Lung microvascular endothelial cell (primary cell): ENCODE results near the gene RABGAP1. TPM values are rescaled to one million over a fixed set of nuclear protein-coding genes. Genes with fewer than 3 reads are reported as not detected.

ENCODE experiments used
- DNase-seq, 2 donors: peaks; one replicate each; pipeline versions ENCODE4 v3.0.0 to v3.0.0-alpha.2; 2010; ENCODE audit warnings: low read depth in 2 of 2
- total RNA-seq: library from RNA; depleted of rRNA; stranded (reverse); fragments of >200 nt; gene quantifications from 2 replicates; pipeline ENCODE4 v1.2.1, GENCODE V29; 2014

Gene RABGAP1
- total RNA-seq, 1 donor from 2014 or later: 35.5 TPM

GRCh38 chr9:123109540-123110279, 168.9 kb downstream of the RABGAP1 start:
- DNase-seq: no peak

DNA sequence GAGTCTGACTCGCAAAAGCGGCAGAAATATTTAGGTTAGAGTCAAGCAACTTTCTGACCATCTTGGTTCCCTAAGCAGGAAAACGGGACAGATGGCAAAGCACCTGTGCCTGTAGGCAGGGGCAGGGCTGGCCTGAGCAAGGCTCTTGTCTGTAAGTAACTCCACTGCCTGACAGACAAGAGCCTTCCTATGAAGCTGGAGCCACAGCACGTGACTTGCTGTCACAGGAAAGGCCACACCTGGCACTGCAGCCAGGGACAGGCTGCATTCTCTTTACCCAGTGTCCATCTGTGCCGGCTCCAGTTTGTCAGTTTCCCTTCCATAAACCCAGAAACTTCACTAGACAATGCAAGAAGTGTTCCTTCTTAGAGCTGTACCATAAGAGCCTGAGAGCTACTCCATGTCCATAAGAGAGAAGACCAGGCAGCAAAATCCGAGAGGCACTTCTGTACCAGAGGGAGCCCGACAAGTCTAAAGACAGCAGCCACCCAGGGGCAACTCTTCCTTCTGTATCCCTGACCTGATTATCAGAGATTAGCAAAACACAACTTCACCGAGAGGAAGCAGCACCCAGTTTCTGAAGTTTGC, 170.7 kb downstream of the RABGAP1 start:
- peak in 1 of 2 donors; percentile 58 for DNase-seq

DNA sequence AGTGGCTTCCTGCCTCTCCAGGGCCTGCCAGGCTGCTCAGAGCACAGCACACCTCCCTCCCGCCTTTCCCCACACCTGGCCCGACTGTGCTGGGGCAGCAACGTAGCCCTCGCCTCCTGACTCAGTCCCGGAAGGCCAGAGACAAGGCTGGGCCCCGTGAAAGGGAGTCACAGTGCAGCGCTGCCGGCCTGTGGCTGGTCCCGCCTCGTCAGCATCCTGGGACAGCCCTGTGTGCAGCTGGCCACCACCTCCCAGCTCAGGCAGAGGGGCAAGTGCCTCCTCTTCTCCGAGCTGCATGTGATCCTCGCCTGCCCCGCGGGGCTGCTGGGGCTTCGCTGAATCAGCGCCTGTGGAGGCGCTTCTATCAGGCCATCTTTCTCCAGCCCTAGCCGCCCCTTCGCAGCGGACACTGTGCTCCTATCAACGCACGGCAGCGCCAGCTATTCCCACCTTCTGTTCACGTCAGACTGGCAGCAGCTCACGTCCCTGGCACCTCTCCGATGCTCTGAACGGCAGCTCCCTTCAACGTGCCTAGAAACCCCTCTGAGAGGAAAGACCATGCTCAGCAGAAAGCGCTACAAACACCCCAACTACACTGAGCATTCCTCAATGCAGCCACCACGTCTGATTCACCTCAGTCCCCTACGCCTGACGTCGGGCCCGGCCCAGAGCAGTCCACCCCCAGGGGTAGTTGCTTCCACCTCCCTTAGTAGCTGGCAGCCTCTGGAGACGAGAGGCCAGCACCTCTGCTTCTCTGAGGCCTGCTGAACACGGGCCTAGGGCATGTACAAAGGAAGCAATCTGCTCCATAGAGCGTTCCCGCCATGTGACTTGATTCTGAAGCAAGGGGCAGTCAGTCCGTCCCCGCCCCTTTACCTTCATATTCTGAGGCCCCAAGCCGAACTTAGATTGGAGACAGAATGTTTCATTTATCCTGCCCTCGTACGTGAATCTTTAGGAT, 171.5 kb downstream of the RABGAP1 start:
- peak in 1 of 2 donors; percentile 21 for DNase-seq

DNA sequence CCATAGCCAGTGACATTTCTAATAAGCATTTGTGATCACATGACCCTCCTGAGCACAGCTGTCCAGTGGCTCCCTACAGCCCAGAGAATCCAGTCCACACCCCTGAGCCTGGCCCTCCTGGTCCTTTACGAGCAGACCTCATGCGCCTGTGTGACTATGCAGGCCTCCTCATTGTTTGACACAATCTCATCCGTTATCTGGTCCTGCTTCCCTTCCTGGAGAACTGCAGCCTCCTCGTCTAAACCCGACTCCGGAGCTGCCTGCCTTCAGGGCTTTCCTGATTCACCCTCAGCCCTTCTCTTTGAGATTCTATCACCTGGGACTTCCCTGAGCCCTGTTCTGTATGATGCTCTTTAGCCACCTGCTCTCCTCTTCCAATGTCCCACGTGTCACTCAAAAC, 172.4 kb downstream of the RABGAP1 start:
- no peak for DNase-seq

- peak in 1 of 2 donors; percentile 43 for DNase-seq
Measured at GRCh38 chr9:123115146-123115913, 174.5 kb downstream of the RABGAP1 start.

DNA sequence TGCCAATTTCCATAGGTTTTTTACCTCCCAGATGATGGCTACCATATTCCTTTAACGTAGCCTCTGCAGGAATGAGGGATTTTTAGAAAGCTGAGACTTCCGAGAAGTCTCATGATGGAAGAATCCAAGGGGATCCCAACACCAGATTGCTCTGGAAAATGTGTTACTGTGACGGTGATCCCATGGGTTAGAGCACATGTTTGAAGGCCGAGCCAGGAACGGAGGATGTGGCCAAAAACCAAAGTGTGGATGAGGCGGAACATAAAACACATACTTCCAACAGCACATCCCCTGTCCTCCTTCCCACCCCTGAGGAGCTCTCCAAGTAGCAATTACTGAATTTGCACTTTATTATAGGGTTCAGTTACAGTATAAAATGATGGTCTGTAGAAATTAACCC, 175.2 kb downstream of the RABGAP1 start:
- no peak for DNase-seq

DNA sequence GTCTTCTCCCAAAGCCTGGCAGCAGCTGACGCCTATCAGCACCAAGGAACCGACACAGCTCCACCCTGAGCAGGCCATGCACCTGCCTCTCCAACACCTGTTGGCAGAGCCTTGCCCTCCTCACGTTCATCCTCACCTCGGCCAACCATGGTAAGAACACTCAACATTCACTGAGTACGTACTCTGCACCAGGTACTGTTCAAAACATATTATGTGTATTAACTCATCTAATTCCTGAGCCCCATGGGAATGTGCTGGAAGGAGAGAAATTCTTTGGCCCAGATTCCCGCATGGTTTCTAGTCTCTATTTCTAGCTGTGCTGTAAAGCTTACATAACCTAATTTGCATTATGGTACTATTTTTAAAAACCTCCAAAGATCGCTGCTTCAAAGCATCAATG, 178.7 kb downstream of the RABGAP1 start:
- DNase-seq: no peak

GRCh38 chr9:123120131-123120530, 179.3 kb downstream of the RABGAP1 start:
- no peak for DNase-seq

DNA sequence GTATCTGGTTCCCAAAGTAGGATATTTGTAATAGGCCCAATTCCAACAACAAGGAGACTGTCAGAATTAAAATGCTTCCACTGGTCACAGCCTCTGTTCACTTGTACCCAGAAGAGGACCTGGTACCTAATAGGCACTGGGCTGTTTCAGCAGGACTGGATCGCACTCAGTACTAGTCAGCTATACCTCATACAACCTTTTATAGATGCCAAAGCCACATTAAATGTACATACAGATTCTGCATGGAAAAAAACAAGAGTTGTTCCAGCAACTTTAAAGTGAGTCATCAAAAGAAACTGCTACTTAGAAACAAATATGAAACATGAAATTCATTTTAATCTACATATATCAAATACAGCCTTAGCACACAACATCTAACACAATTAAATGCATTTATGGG, 180.1 kb downstream of the RABGAP1 start:
- no peak for DNase-seq

DNA sequence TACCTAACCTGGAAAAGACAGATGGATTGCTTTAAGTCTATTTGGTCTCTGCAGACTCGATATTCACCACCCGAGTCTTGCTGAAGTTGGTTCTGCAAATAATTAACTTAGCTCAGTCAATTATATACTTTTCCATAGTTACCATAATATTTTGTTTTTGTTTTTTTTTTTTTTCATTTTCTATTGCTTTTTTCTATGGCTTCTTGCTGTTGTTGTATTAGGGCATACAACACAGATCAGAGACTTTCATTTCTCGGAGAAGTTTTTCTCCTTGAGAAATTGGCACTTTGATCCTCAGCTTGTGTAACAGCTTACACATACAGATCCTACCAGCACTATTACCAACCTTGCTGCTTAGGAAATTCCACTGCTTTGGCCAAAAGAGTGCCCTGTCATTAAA, 180.6 kb downstream of the RABGAP1 start:
- DNase-seq: no peak

DNA sequence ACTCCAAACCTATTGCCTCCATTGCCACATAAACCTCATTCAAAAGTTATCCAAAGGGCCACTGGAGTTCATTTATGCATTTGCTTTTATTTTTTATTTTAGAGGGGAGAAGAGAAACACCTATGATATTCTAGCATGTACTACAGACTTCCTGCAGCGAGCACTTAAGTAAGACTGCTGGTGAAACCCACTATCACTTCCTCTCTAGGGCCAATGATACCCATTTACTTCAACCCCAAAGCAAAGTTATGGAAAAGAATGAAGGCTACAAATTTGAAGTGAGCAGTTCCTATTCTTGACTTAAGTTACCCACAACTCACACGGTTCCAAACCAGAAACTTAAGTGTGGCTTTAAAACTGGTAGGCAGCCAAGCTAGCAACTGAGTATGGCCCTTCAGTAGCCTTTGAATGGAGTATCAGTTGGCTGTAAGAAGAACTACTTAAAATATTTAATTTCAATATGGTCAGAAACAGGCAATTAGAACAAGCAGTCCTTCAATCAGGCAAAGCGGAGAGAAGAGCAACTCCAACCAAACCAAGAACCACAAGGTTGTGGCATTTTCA, 186.8 kb downstream of the RABGAP1 start:
- DNase-seq: no peak

DNA sequence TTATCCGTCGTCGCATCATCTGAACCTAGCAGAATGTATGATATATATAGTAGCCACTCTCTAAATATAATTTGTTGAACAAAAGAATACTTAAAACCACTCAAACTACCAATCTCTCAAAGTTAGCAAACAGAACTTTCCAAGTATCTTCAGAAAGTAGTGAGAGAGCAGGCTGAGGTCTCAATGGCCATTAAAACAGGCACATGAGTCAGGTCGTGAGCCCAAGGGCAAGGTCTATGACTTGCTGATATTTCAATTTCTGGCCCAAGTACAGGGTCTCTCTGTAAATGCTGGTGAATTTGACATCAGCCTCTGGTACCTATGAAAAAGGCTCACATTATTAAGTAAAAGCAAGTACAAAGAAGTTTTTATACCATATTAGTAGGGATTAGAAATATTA, 187.8 kb downstream of the RABGAP1 start:
- DNase-seq: no peak

- no peak for DNase-seq
Measured at GRCh38 chr9:123129423-123129822, 188.6 kb downstream of the RABGAP1 start.

DNA sequence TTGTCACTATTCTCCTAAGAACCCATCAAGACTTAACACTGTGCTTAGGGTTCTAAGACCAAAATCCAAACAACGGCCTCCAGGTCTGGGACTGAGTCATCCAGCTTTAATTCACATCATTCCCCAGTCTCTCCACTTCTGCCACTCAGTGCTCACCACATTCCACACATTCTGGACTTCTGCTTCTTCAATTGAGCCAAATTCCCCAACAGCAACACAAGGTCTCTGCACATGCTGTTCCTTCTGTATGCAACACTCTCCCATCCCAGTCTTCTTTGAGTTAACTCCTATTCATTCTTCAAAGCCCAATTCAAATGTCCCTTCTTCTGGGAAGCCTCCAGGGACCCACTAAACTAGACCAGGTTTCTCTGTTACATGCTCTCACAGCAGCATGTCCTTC, 190.4 kb downstream of the RABGAP1 start:
- DNase-seq: peak in 1 of 2 donors; percentile 17

DNA sequence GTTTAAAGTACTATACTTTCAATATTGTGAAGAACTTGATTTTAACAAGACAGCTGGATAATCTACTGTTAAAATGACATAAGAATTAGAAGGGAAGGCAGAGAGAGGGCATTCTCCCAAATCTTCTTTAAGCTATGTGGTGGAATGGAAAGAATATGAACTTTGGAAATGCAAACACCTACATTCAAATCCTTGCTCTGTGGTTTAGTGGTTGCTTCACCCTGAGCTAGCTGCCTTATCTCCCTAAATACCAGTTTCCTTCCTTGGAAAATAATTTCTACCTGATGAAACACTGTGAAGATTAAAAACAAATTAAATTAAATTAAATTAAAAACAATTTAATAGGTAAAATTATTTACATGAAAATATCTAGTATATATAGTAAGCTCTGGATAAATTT, 191.2 kb downstream of the RABGAP1 start:
- DNase-seq: no peak

- DNase-seq: no peak
Measured at GRCh38 chr9:123132696-123133095, 191.9 kb downstream of the RABGAP1 start.

GRCh38 chr9:123135430-123135829, 194.6 kb downstream of the RABGAP1 start:
- DNase-seq: peak in 1 of 2 donors; percentile 18

DNA sequence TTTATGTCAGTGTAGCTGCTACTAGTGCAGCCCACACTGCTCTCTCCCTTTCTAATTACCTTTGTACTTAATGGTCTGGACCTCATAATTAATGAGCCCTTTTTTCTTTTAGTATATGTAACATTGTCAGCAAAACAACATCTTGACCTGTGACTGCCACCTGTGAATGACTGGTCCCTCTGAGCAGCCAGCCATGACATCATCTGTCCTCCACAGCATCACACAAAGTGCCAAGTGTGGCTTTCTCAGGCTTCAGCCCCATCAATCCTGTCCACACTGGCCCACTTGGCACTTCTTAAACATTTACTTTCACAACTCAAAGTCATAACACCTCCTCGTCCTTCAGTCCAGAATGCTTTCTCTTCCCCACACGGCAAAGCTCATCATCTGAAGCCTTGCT, 197.3 kb downstream of the RABGAP1 start:
- DNase-seq: no peak

DNA sequence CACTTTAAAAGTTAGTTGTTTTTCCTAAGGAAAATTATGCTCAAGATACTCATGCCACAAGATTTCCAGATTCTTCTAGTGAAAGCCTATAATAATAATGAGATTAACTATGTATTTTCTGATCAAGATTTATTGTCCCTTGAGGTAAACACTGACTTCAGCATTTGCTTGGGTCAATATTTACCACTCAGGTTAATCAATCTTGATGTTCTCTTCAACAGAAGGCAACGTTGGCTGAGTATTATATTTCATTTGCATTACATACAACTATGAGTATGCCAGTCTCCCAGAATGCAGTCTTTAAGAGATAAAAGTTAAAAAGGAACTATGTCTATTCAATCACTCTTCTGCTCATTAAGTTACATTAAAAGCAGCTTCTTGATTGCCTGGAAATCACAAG, 208.2 kb downstream of the RABGAP1 start:
- no peak for DNase-seq

- DNase-seq: peak; percentile 85 to 86
Measured at GRCh38 chr9:123150708-123151503, 210.1 kb downstream of the RABGAP1 start.
